Ramos (cell line): Measurements from ENCODE around the gene CD93.

Source experiments
- in situ Hi-C: fragments of 300-500 bp; cut with MboI; formaldehyde crosslinking; loops from one replicate; pipeline ENCODE4 v1.14.3; 2022; ENCODE audit warnings: low sequenced_read_pairs; ENCODE audit not compliant: unreplicated experiment

CD93 gene

GRCh38 chr20:23042270-23042669, 43.9 kb downstream of the CD93 start:
- in situ Hi-C loops: no loop called here

GRCh38 chr20:23039885-23040508, 46.1 kb downstream of the CD93 start:
- in situ Hi-C loops: no loop called here

DNA sequence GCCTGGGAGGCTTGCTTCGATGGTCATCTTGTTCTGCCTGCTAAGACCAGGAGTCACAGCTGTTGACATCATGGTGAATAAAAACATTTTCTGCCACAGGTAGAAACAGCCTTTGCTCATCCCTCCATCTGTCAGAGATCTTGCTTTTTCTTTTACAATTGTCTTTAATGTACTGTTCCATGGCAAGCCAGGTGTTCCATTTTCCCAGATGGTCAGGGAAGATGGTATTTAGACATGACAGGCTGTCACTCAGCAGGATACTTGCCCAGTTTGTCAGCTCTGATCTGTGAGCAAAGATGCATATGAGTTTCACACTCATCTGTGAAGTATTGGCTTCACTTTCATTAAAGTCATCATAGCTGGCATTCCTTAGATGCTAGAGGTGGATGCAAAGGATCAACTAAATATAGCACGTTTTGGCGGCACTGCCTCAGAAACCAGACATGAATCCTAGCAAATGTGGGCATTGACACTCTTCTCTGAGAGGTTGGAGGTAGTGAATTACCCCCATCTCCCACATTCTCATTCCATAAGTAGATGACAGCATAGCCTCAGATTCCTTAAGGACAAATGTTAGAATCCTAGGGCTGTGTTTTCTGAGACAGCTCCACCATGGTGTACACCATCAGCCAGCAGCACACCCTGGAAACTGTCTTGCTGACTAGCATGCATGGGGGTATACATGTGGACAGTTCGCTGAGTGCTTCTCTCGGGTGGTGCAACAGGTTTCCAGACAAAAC, 46.8 kb downstream of the CD93 start:
- in situ Hi-C loops: no loop called here

DNA sequence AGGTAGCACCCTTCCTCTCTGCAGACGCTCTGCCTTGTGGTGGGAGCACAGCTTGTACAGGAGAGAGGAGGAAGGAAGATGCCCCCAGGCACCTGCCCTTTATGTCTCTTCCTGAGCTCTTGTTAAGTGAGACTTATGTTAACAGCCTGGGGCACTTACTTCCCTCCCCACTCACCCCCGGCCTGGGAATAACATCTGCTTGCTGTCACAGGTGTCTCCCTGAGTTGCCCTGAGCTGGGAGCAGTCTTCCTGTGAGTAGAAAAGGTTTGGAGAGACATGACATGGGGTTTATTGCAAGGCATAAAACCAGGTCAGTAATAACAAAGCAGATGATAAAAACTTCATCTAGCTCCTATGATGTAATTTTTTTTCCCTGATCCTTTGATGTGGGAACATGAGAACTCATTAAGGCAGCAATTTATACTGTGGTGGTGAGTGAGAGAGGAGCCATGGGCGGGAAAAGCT, 49.1 kb downstream of the CD93 start:
- in situ Hi-C loops: no loop called here

DNA sequence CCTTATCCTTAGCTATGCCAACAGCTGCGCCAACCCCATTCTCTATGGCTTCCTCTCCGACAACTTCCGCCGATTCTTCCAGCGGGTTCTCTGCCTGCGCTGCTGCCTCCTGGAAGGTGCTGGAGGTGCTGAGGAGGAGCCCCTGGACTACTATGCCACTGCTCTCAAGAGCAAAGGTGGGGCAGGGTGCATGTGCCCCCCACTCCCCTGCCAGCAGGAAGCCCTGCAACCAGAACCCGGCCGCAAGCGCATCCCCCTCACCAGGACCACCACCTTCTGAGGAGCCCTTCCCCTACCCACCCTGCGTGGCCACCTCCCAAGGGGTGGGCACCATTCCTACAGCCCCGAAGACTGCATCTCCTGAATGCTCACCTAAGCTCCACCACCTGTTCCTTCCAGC, 49.8 kb downstream of the CD93 start:
- in situ Hi-C loops: no loop called here

GRCh38 chr20:23035731-23036130, 50.4 kb downstream of the CD93 start:
- in situ Hi-C loops: no loop called here

- in situ Hi-C loops: no loop called here
Observed at GRCh38 chr20:23034721-23035671, 51.1 kb downstream of the CD93 start, which contains the start of gene SSTR4. TSS of gene SSTR4 (plus strand) at chr20:23035312. CDS start at chr20:23035484, 172 bp downstream.

GRCh38 chr20:23033918-23034317, 52.2 kb downstream of the CD93 start:
- in situ Hi-C loops: no loop called here

DNA sequence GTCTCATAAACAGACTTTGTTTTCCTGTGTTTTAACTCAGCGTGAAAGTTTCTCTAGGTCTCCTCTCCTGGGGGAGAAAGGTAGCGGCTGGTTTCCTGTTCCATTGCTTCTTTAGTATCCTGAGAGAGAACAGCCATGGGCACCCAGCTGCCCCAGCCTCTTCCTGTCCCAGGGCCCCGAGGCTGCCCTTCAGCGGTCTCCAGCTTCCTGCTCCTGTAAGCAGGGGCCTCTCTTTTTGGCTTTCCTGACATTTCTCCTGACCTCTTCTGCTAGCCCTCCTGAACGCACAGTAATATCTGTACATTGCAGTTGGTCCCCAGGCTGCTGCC, 53.4 kb downstream of the CD93 start:
- in situ Hi-C loops: no loop called here

GRCh38 chr20:23032056-23032749, 53.9 kb downstream of the CD93 start:
- in situ Hi-C loops: no loop called here

DNA sequence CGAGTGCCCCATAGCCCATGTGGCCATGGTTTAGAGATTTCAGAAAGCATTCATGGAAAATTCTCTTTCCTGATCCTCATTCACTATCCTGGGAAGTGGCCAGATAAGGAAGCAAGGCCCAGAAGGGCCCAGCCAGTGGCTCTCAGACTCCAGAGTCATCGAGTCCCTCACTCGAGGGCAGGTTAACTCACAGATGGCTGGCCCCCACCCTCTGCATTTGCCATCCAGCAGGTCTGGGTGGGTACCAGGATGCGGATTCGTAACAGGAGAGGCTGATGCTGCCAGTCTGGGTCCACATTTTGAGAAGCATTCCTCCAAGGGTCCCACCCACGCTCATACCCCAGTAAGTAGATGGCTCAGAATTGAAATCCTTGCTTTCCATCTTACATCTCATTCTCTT, 54.8 kb downstream of the CD93 start:
- in situ Hi-C loops: no loop called here
